Type B pancreatic cell (in vitro differentiated cells): ENCODE data around the gene LVRN. TPM values are rescaled to one million over a fixed set of nuclear protein-coding genes. Genes with fewer than 3 reads are reported as not detected.

ENCODE experiments used
- DNase-seq: peaks from one replicate; pipeline ENCODE4 v3.0.0; 2021; ENCODE audit warnings: mixed read lengths; ENCODE audit not compliant: unreplicated experiment; ENCODE audit errors: extremely low spot score
- H3K27ac Mint-ChIP-seq: 2 replicates; pipeline ENCODE4 v1.8.0; 2021; ENCODE audit warnings: mild to moderate bottlenecking, mixed read lengths
- H3K27me3 Mint-ChIP-seq: 2 replicates; pipeline ENCODE4 v1.8.0; 2021; ENCODE audit warnings: mixed read lengths
- H3K36me3 Mint-ChIP-seq: 2 replicates; pipeline ENCODE4 v1.8.0; 2021; ENCODE audit warnings: mixed read lengths
- H3K4me1 Mint-ChIP-seq: one replicate; pipeline ENCODE4 v1.8.0; 2021; ENCODE audit warnings: mixed read lengths; ENCODE audit not compliant: unreplicated experiment
- H3K4me3 Mint-ChIP-seq: 2 replicates; pipeline ENCODE4 v1.8.0; 2021; ENCODE audit warnings: mild to moderate bottlenecking, mixed read lengths
- H3K9me3 Mint-ChIP-seq: 2 replicates; pipeline ENCODE4 v1.8.0; 2021; ENCODE audit warnings: mixed read lengths
- CTCF ChIP-seq: fragments of 200-600 bp; sonication (generic); conservative IDR thresholded peaks from 2 replicates; pipeline ENCODE4 v1.5.0; 2021; ENCODE audit warnings: antibody characterized with exemption, mild to moderate bottlenecking
- total RNA-seq: library from RNA; stranded (reverse); gene quantifications from 2 replicates; pipeline ENCODE4 v1.2.1, GENCODE V29; 2021; ENCODE audit warnings: low replicate concordance

LVRN gene
- total RNA-seq, 1 donor from 2014 or later = 0.19 TPM

- Mint-ChIP-seq H3K4me1 (peaks cover 8% of the 10 kb centered on the region), H3K36me3 (no peaks in the 10 kb centered on the region), H3K27me3 (no peaks in the 10 kb centered on the region), H3K27ac (no peak overlapping the region), H3K4me3 (no peak overlapping the region), H3K9me3 (no peaks in the 10 kb centered on the region)
- no peak for TF ChIP-seq CTCF
- no peak for DNase-seq
Measured at GRCh38 chr5:115941051-115941675, 21.1 kb upstream of the LVRN start.

- no peak overlapping the region for H3K4me3 Mint-ChIP-seq
- no peaks in the 10 kb centered on the region for H3K9me3 Mint-ChIP-seq
- no peak for TF ChIP-seq CTCF
Measured at GRCh38 chr5:115944501-115944900, 17.8 kb upstream of the LVRN start.

GRCh38 chr5:115946655-115947054, 15.6 kb upstream of the LVRN start:
- Mint-ChIP-seq H3K27me3 (no peaks in the 10 kb centered on the region), H3K4me3 (no peak overlapping the region), H3K4me1 (no peaks in the 10 kb centered on the region), H3K36me3 (no peaks in the 10 kb centered on the region), H3K27ac (no peak overlapping the region), H3K9me3 (no peaks in the 10 kb centered on the region)
- no peak for DNase-seq
- TF ChIP-seq CTCF = no peak

More at GRCh38 chr5:115944501-115944900, 17.8 kb upstream of the LVRN start:
- H3K27ac Mint-ChIP-seq = no peak overlapping the region
- H3K4me1 Mint-ChIP-seq = no peaks in the 10 kb centered on the region
- H3K27me3 Mint-ChIP-seq = no peaks in the 10 kb centered on the region
- no peaks in the 10 kb centered on the region for H3K36me3 Mint-ChIP-seq
- DNase-seq = no peak

- no peak for TF ChIP-seq CTCF
- H3K27me3 Mint-ChIP-seq = no peaks in the 10 kb centered on the region
- H3K36me3 Mint-ChIP-seq = no peaks in the 10 kb centered on the region
- no peak overlapping the region for H3K4me3 Mint-ChIP-seq
- H3K27ac Mint-ChIP-seq = no peak overlapping the region
- H3K9me3 Mint-ChIP-seq = no peaks in the 10 kb centered on the region
- no peaks in the 10 kb centered on the region for H3K4me1 Mint-ChIP-seq
- no peak for DNase-seq
Measured at GRCh38 chr5:115947260-115947659, 15.0 kb upstream of the LVRN start.

- Mint-ChIP-seq H3K27me3 (no peaks in the 10 kb centered on the region), H3K4me3 (no peak overlapping the region), H3K9me3 (no peaks in the 10 kb centered on the region), H3K36me3 (no peaks in the 10 kb centered on the region), H3K27ac (no peak overlapping the region), H3K4me1 (no peaks in the 10 kb centered on the region)
- TF ChIP-seq CTCF = no peak
- DNase-seq = no peak
Measured at GRCh38 chr5:115948091-115948534, 14.2 kb upstream of the LVRN start.
